Fibroblast of lung (primary cell): ENCODE results near the gene TMED7. TPM values are rescaled to one million over a fixed set of nuclear protein-coding genes. Genes with fewer than 3 reads are reported as not detected.

Experiments
- DNase-seq, 2 donors: peaks; one replicate each; pipeline versions ENCODE4 v3.0.0 to v3.0.0-alpha.2; 2010; ENCODE audit warnings: low read depth in 2 of 2
- H2AFZ ChIP-seq: 2 replicates; pipeline ENCODE4 v1.5.1; 2012; ENCODE audit warnings: low read length, control low read depth, inconsistent platforms
- H3K27ac ChIP-seq: 2 replicates; pipeline ENCODE4 v1.5.1; 2011; ENCODE audit warnings: low read length, control low read depth; ENCODE audit not compliant: insufficient read depth
- H3K27me3 ChIP-seq: 2 replicates; pipeline ENCODE4 v1.5.1; 2011; ENCODE audit warnings: mild to moderate bottlenecking, low read length; ENCODE audit not compliant: control insufficient read depth, insufficient read depth
- H3K36me3 ChIP-seq: 2 replicates; pipeline ENCODE4 v1.5.1; 2011; ENCODE audit warnings: low read length; ENCODE audit not compliant: control insufficient read depth, insufficient read depth
- H3K4me1 ChIP-seq: 2 replicates; pipeline ENCODE4 v1.5.1; 2011; ENCODE audit warnings: low read length; ENCODE audit not compliant: control insufficient read depth, insufficient read depth; ENCODE audit errors: extremely low read depth
- H3K4me2 ChIP-seq: 2 replicates; pipeline ENCODE4 v1.5.1; 2011; ENCODE audit warnings: low read length, control low read depth; ENCODE audit not compliant: insufficient read depth; ENCODE audit errors: extremely low read depth
- H3K4me3 ChIP-seq, 4 experiments: fragments of 200-600 bp in 1 of 4; sonication (generic) in 1 of 4; replicated peaks in 1 of 4; 2 replicates each; pipeline ENCODE4 v1.5.1; 2011 to 2016; ENCODE audit warnings: low read length in 4 of 4, low read depth in 3 of 4, mild to moderate bottlenecking in 3 of 4, control low read depth in 2 of 4, inconsistent platforms in 1 of 4, mixed read lengths in 1 of 4; ENCODE audit not compliant: insufficient read depth in 1 of 4; ENCODE audit errors: control extremely low read depth in 1 of 4
- H3K79me2 ChIP-seq: 2 replicates; pipeline ENCODE4 v1.5.1; 2012; ENCODE audit warnings: mild to moderate bottlenecking, low read length, inconsistent platforms; ENCODE audit not compliant: control insufficient read depth, insufficient read depth
- H3K9ac ChIP-seq: 2 replicates; pipeline ENCODE4 v1.5.1; 2011; ENCODE audit warnings: mild to moderate bottlenecking, low read length, control low read depth; ENCODE audit not compliant: insufficient read depth
- H3K9me3 ChIP-seq: 2 replicates; pipeline ENCODE4 v1.5.1; 2012; ENCODE audit warnings: low read depth, low read length; ENCODE audit not compliant: control insufficient read depth, insufficient read depth
- H4K20me1 ChIP-seq: 2 replicates; pipeline ENCODE4 v1.5.1; 2011; ENCODE audit warnings: low read length; ENCODE audit not compliant: control insufficient read depth, insufficient read depth; ENCODE audit errors: extremely low read depth
- CTCF ChIP-seq, 2 donors: IDR thresholded peaks in 1 of 2; conservative IDR thresholded peaks in 1 of 2; 1 replicate in 1 of 2; 2 replicates in 1 of 2; pipeline ENCODE4 v1.5.1; 2011 to 2012; ENCODE audit warnings: low read length in 2 of 2, control low read depth in 1 of 2, inconsistent platforms in 1 of 2, low read depth in 1 of 2, mild to moderate bottlenecking in 1 of 2
- EZH2 ChIP-seq: IDR thresholded peaks from 2 replicates; pipeline ENCODE4 v1.5.1; 2012; ENCODE audit warnings: low read length, control low read depth, mild to moderate bottlenecking; ENCODE audit errors: missing control alignments
- polyA plus RNA-seq, 2 donors: library from polyadenylated mRNA; depleted of rRNA in 1 of 2; stranded (reverse) in 1 of 2; unstranded in 1 of 2; fragments of >200 nt; gene quantifications; 2 replicates each; pipeline ENCODE4 v1.2.1, GENCODE V29; 2011 to 2012; ENCODE audit warnings: missing spikeins in 1 of 2
- total RNA-seq: library from RNA; depleted of rRNA; stranded (reverse); fragments of >200 nt; gene quantifications from 2 replicates; pipeline ENCODE4 v1.2.1, GENCODE V29; 2014

The TMED7 gene
- total and polyA plus RNA-seq, 2 donors (not counting 1 experiment from before 2014, with no cell fraction given), result 104 to 154 TPM

GRCh38 chr5:115601701-115602590 is 23.9 kb downstream of the TMED7 start, which contains the start of gene TICAM2:
Gene TICAM2, minus strand, starts transcription at chr5:115602479. Its CDS starts 21,223 bp downstream, at chr5:115581256.
- H3K9me3 ChIP-seq, result no peaks in the 10 kb centered on the region
- no peaks in the 10 kb centered on the region for H4K20me1 ChIP-seq
- peak within 1 kb of the TSS; percentile 93 for H3K27ac ChIP-seq
- H3K36me3 ChIP-seq, result peaks cover 2% of the 10 kb centered on the region
- H2AFZ ChIP-seq, result peak within 1 kb of the TSS; percentile 37
- H3K27me3 ChIP-seq, result no peaks in the 10 kb centered on the region
- peak within 1 kb of the TSS; percentile 74 to 98 (median 83) for H3K4me3 ChIP-seq
- H3K9ac ChIP-seq, result peak within 1 kb of the TSS; percentile 92
- peak within 1 kb of the TSS; percentile 91 for H3K4me2 ChIP-seq
- H3K4me1 ChIP-seq, result peaks cover 5% of the 10 kb centered on the region
- DNase-seq, result peak; percentile 69 to 83
- H3K79me2 ChIP-seq, result peaks cover 50% of the 10 kb centered on the region
- TF ChIP-seq EZH2, result no peak
- TF ChIP-seq CTCF (conservative IDR thresholded peaks at IDR 0.05 in 1 of 2, IDR thresholded peaks at IDR 0.05 in 1 of 2; ENCODE audit: low read depth in 1 of 2, low read length in 2 of 2), result peak in 1 of 2 donors; percentile 9

- no peaks in the 10 kb centered on the region for H3K9me3 ChIP-seq
- DNase-seq, result peak; percentile 43 to 45
- H3K27me3 ChIP-seq, result no peaks in the 10 kb centered on the region
- H2AFZ ChIP-seq, result no peak overlapping the region
- peaks cover 60% of the 10 kb centered on the region for H3K79me2 ChIP-seq
- H4K20me1 ChIP-seq, result no peaks in the 10 kb centered on the region
- no peak overlapping the region for H3K9ac ChIP-seq
- H3K36me3 ChIP-seq, result peaks cover 2% of the 10 kb centered on the region
- H3K27ac ChIP-seq, result no peak overlapping the region
- H3K4me1 ChIP-seq, result peaks cover 5% of the 10 kb centered on the region
- peak overlapping the region; percentile 74 to 98 (median 83) for H3K4me3 ChIP-seq
- TF ChIP-seq EZH2 (no peak), CTCF (conservative IDR thresholded peaks at IDR 0.05 in 1 of 2, IDR thresholded peaks at IDR 0.05 in 1 of 2; ENCODE audit: low read depth in 1 of 2, low read length in 2 of 2) (no peak)
- H3K4me2 ChIP-seq, result peak overlapping the region; percentile 91
These were observed 25.1 kb downstream of the TMED7 start for GRCh38 chr5:115600766-115601165.

GRCh38 chr5:115599924-115600323 is 25.9 kb downstream of the TMED7 start:
- H3K9me3 ChIP-seq, result no peaks in the 10 kb centered on the region
- peak in 1 of 2 donors; percentile 52 for DNase-seq
- H3K36me3 ChIP-seq, result no peaks in the 10 kb centered on the region
- H3K27me3 ChIP-seq, result no peaks in the 10 kb centered on the region
- no peaks in the 10 kb centered on the region for H4K20me1 ChIP-seq
- no peak overlapping the region for H2AFZ ChIP-seq
- no peak overlapping the region for H3K27ac ChIP-seq
- peak overlapping the region; percentile 91 for H3K4me2 ChIP-seq
- peaks cover 5% of the 10 kb centered on the region for H3K4me1 ChIP-seq
- no peak for TF ChIP-seq CTCF (conservative IDR thresholded peaks at IDR 0.05 in 1 of 2, IDR thresholded peaks at IDR 0.05 in 1 of 2; ENCODE audit: low read depth in 1 of 2, low read length in 2 of 2)
- no peak for TF ChIP-seq EZH2
- peak overlapping the region; percentile 74 to 98 (median 83) for H3K4me3 ChIP-seq
- no peak overlapping the region for H3K9ac ChIP-seq
- H3K79me2 ChIP-seq, result peaks cover 68% of the 10 kb centered on the region
